ENCODE data around the gene CBLIF. TPM values are rescaled to one million over a fixed set of nuclear protein-coding genes. Genes with fewer than 3 reads are reported as not detected.

The CBLIF gene
- total RNA-seq, 4 donors from 2014 or later = not detected

GRCh38 chr11:59879567-59879966, 34.3 kb upstream of the CBLIF start:
- Histone ChIP-seq H3K4me1 (no peaks in the 10 kb centered on the region), H3K4me3 (no peak overlapping the region), H3K36me3 (no peaks in the 10 kb centered on the region), H3K27ac (replicated peaks in 1 of 4) (no peak overlapping the region), H3K9me3 (no peaks in the 10 kb centered on the region), H3K27me3 (no peaks in the 10 kb centered on the region)
- intact Hi-C loops (cut with DNase I) = no loop called here
- WGBS = 44% methylated on average over 1 of the region's 1 CpG
- TF ChIP-seq POLR2A (IDR thresholded peaks at IDR 0.05; ENCODE audit: low read depth) = no peak
- TF ChIP-seq POLR2AphosphoS5 (IDR thresholded peaks at IDR 0.05) = no peak
- TF ChIP-seq EP300 (IDR thresholded peaks at IDR 0.05) = no peak
- TF ChIP-seq, protein P1, sequence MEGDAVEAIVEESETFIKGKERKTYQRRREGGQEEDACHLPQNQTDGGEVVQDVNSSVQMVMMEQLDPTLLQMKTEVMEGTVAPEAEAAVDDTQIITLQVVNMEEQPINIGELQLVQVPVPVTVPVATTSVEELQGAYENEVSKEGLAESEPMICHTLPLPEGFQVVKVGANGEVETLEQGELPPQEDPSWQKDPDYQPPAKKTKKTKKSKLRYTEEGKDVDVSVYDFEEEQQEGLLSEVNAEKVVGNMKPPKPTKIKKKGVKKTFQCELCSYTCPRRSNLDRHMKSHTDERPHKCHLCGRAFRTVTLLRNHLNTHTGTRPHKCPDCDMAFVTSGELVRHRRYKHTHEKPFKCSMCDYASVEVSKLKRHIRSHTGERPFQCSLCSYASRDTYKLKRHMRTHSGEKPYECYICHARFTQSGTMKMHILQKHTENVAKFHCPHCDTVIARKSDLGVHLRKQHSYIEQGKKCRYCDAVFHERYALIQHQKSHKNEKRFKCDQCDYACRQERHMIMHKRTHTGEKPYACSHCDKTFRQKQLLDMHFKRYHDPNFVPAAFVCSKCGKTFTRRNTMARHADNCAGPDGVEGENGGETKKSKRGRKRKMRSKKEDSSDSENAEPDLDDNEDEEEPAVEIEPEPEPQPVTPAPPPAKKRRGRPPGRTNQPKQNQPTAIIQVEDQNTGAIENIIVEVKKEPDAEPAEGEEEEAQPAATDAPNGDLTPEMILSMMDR (IDR thresholded peaks at IDR 0.05) = no peak
- DNase-seq (ENCODE audit: extremely low spot score) = no peak

- DNase-seq (ENCODE audit: extremely low spot score) = no peak
- H3K9me3 ChIP-seq = no peaks in the 10 kb centered on the region
- H3K27me3 ChIP-seq = no peaks in the 10 kb centered on the region
- intact Hi-C loops (cut with DNase I) = no loop called here
- H3K36me3 ChIP-seq = no peaks in the 10 kb centered on the region
- TF ChIP-seq, protein P1 (IDR thresholded peaks at IDR 0.05) = no peak
- no peak for TF ChIP-seq EP300 (IDR thresholded peaks at IDR 0.05)
- no peak for TF ChIP-seq POLR2AphosphoS5 (IDR thresholded peaks at IDR 0.05)
- TF ChIP-seq POLR2A (IDR thresholded peaks at IDR 0.05; ENCODE audit: low read depth) = no peak
- WGBS = 71% methylated on average over 5 of the region's 5 CpGs
- no peak within 1 kb of the TSS for H3K4me3 ChIP-seq
- no peak within 1 kb of the TSS for H3K27ac ChIP-seq (replicated peaks in 1 of 4)
- H3K4me1 ChIP-seq = no peaks in the 10 kb centered on the region
These were observed 33.3 kb upstream of the CBLIF start, which contains the start of gene OOSP3 for GRCh38 chr11:59878575-59878974. TSS of gene OOSP3 (plus strand) at chr11:59878782. CDS start at chr11:59878809, 27 bp downstream.

DNA sequence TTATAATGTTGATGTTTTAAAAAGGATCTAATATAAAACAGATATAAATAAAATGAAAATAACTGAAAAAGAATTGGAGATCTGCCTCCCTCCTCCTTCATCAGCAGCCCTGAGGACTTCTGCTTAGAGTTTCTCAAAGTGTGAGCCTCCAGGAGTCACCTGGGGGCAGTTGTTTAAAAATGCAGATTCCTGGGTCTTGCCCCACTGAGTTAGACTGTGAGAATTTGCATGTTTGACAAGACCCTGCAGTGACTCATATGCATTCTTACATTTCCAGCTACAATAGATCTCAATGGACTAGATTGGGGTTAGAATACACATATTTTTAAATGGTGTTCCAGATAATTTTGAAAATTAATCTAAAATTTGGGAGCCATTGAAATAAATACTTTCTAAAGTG, 32.5 kb upstream of the CBLIF start:
- Histone ChIP-seq H3K4me3 (no peak overlapping the region), H3K4me1 (no peaks in the 10 kb centered on the region), H3K27ac (replicated peaks in 1 of 4) (no peak overlapping the region), H3K36me3 (no peaks in the 10 kb centered on the region), H3K27me3 (no peaks in the 10 kb centered on the region), H3K9me3 (no peaks in the 10 kb centered on the region)
- DNase-seq (ENCODE audit: extremely low spot score) = no peak
- intact Hi-C loops (cut with DNase I) = no loop called here
- TF ChIP-seq POLR2AphosphoS5 (IDR thresholded peaks at IDR 0.05) (no peak), EP300 (IDR thresholded peaks at IDR 0.05) (no peak), POLR2A (IDR thresholded peaks at IDR 0.05; ENCODE audit: low read depth) (no peak)
- TF ChIP-seq, protein P1 (IDR thresholded peaks at IDR 0.05) = no peak

DNA sequence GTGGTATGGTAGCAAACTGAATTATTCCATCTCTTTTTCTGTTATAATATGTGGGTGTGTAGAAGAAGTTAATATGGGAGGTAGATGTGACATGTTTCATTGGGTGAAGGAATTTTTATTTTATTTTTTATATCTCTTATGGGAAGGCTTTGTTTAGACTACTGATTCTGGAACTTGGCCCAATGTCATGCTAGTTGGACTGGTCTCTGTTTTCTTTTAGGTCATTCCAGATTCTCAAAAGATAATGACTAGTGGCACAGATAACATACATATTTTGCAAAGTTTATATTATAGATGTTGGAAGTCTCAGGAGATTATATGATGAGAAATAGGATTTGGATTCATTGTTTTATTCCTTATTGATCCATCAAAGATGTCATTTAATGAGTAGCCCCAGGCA, 32.0 kb upstream of the CBLIF start:
- intact Hi-C loops (cut with DNase I) = no loop called here

More for the DNA sequence above, 32.0 kb upstream of the CBLIF start:
- Histone ChIP-seq H3K4me1 (no peaks in the 10 kb centered on the region), H3K36me3 (no peaks in the 10 kb centered on the region), H3K27me3 (no peaks in the 10 kb centered on the region), H3K27ac (replicated peaks in 1 of 4) (no peak overlapping the region), H3K4me3 (no peak overlapping the region), H3K9me3 (no peaks in the 10 kb centered on the region)
- no peak for DNase-seq (ENCODE audit: extremely low spot score)
- TF ChIP-seq, protein P1 (IDR thresholded peaks at IDR 0.05) = no peak

Measured in esophagus muscularis mucosa (tissue), 4 donors.